Smooth muscle cell (in vitro differentiated cells): ENCODE results near the gene EEF2K. TPM values are rescaled to one million over a fixed set of nuclear protein-coding genes. Genes with fewer than 3 reads are reported as not detected.

Experiments used
- DNase-seq: peaks from one replicate; lab custom pipeline; 2025; ENCODE audit not compliant: unreplicated experiment; lab: John Stamatoyannopoulos, UW
- H2AFZ ChIP-seq: fragments of 200-600 bp; sonication (generic); 2 replicates; pipeline ENCODE4 v1.6.0; 2016; ENCODE audit warnings: antibody characterized with exemption, low read depth, mild to moderate bottlenecking
- H3F3A ChIP-seq: fragments of 200-600 bp; sonication (generic); 2 replicates; pipeline ENCODE4 v1.6.0; 2017; ENCODE audit warnings: antibody characterized with exemption, low read depth
- H3K27ac ChIP-seq: fragments of 200-600 bp; sonication (generic); 2 replicates; pipeline ENCODE4 v1.5.1; 2016; ENCODE audit warnings: low read depth, mild to moderate bottlenecking
- H3K27me3 ChIP-seq: fragments of 200-600 bp; sonication (generic); 2 replicates; pipeline ENCODE4 v1.6.1; 2016; ENCODE audit warnings: low read depth, mild to moderate bottlenecking
- H3K36me3 ChIP-seq: fragments of 200-600 bp; sonication (generic); 2 replicates; pipeline ENCODE4 v1.5.1; 2016; ENCODE audit warnings: low read depth
- H3K4me1 ChIP-seq: fragments of 200-600 bp; sonication (generic); 2 replicates; pipeline ENCODE4 v1.5.1; 2016; ENCODE audit warnings: low read depth
- H3K4me2 ChIP-seq: fragments of 200-600 bp; sonication (generic); 2 replicates; pipeline ENCODE4 v1.6.0; 2016; ENCODE audit warnings: mild to moderate bottlenecking
- H3K4me3 ChIP-seq: fragments of 200-600 bp; sonication (generic); 2 replicates; pipeline ENCODE4 v1.5.1; 2016; ENCODE audit warnings: mild to moderate bottlenecking
- H3K79me2 ChIP-seq: fragments of 200-600 bp; sonication (generic); 2 replicates; pipeline ENCODE4 v1.6.0; 2016; ENCODE audit warnings: low read depth, mild to moderate bottlenecking
- H3K9ac ChIP-seq: fragments of 200-600 bp; sonication (generic); 2 replicates; pipeline ENCODE4 v1.6.0; 2016; ENCODE audit warnings: low read depth
- H3K9me3 ChIP-seq: fragments of 200-600 bp; sonication (generic); replicated peaks from 2 replicates; pipeline ENCODE4 v1.5.1; 2016; ENCODE audit warnings: low read depth
- H4K20me1 ChIP-seq: fragments of 200-600 bp; sonication (generic); 2 replicates; pipeline ENCODE4 v1.6.0; 2016; ENCODE audit warnings: low read depth
- CTCF ChIP-seq: fragments of 200-600 bp; sonication (generic); IDR thresholded peaks from 2 replicates; pipeline ENCODE4 v1.5.1; 2017; ENCODE audit warnings: borderline replicate concordance, mild to moderate bottlenecking, antibody characterized with exemption; ENCODE audit not compliant: insufficient read depth, poor library complexity, severe bottlenecking
- WGBS: methylation state at CpG from one replicate; pipeline ENCODE4 v1.1.7; 2016; ENCODE audit warnings: low lambda C conversion rate; 5-methylcytosine and 5-hydroxymethylcytosine counted together
- polyA plus RNA-seq: library from polyadenylated mRNA; unstranded; fragments of >200 nt; fragmentation: Nextera tagmentation; extraction: Ambion mirVana; gene quantifications from 2 replicates; pipeline ENCODE4 v1.2.1, GENCODE V29; 2016
- total RNA-seq: library from RNA; depleted of rRNA; stranded (reverse); fragments of >200 nt; gene quantifications from 2 replicates; pipeline ENCODE4 v1.2.3, GENCODE V29; 2014

The EEF2K gene
- total and polyA plus RNA-seq, 2 experiments from 2014 or later: 8.7 to 12.8 TPM

- H3K4me1 ChIP-seq: peaks cover 13% of the 10 kb centered on the region
- no peaks in the 10 kb centered on the region for H3K27me3 ChIP-seq
- H3K27ac ChIP-seq: no peak overlapping the region
- no peaks in the 10 kb centered on the region for H3K36me3 ChIP-seq
- no peak for TF ChIP-seq CTCF
- H3K79me2 ChIP-seq: peaks cover 24% of the 10 kb centered on the region
- no peak overlapping the region for H3K4me3 ChIP-seq
- peaks cover 10% of the 10 kb centered on the region for H3F3A ChIP-seq
- peaks cover 20% of the 10 kb centered on the region for H4K20me1 ChIP-seq
- no peak for DNase-seq
- no peaks in the 10 kb centered on the region for H3K9me3 ChIP-seq
- H3K9ac ChIP-seq: no peak overlapping the region
- no peak overlapping the region for H3K4me2 ChIP-seq
- WGBS: 100% methylated on average over 2 of the region's 2 CpGs
- no peak overlapping the region for H2AFZ ChIP-seq
Observed at GRCh38 chr16:22204091-22204655, 1.9 kb upstream of the EEF2K start.

- H3K4me2 ChIP-seq: peak overlapping the region; percentile 87
- WGBS: 24% methylated on average over 11 of the region's 11 CpGs
- no peaks in the 10 kb centered on the region for H3K27me3 ChIP-seq
- H3K27ac ChIP-seq: peak overlapping the region; percentile 79
- peaks cover 6% of the 10 kb centered on the region for H3F3A ChIP-seq
- H3K4me1 ChIP-seq: peaks cover 10% of the 10 kb centered on the region
- no peaks in the 10 kb centered on the region for H3K9me3 ChIP-seq
- no peak for DNase-seq
- H2AFZ ChIP-seq: peak overlapping the region; percentile 93
- peak overlapping the region; percentile 76 for H3K4me3 ChIP-seq
- peaks cover 38% of the 10 kb centered on the region for H3K79me2 ChIP-seq
- H4K20me1 ChIP-seq: peaks cover 35% of the 10 kb centered on the region
- no peak overlapping the region for H3K9ac ChIP-seq
- no peaks in the 10 kb centered on the region for H3K36me3 ChIP-seq
- no peak for TF ChIP-seq CTCF
Observed at GRCh38 chr16:22205577-22206012, 483 bp upstream of the EEF2K start.

- Histone ChIP-seq H3K79me2 (peaks cover 50% of the 10 kb centered on the region), H3K27ac (peak overlapping the region; percentile 6), H3K36me3 (no peaks in the 10 kb centered on the region), H3K27me3 (no peaks in the 10 kb centered on the region), H3F3A (peaks cover 6% of the 10 kb centered on the region), H3K4me1 (peaks cover 10% of the 10 kb centered on the region), H3K4me2 (peak overlapping the region; percentile 87), H3K4me3 (peak overlapping the region; percentile 76), H3K9ac (peak overlapping the region; percentile 2), H4K20me1 (peaks cover 49% of the 10 kb centered on the region), H3K9me3 (no peaks in the 10 kb centered on the region), H2AFZ (peak overlapping the region; percentile 94)
- 18% methylated on average over 34 of the region's 35 CpGs for WGBS
- DNase-seq: peak; percentile 38
- no peak for TF ChIP-seq CTCF
Observed at GRCh38 chr16:22206842-22207714, 1.0 kb downstream of the EEF2K start.
